Left forelimb (tissue), 1 donor: ENCODE results near the gene SIAH1.
"Not testable (repeated sequence)": the region's sequence is repeated elsewhere in the genome, so short reads cannot be mapped to it uniquely, and the experiment has no call there.

Source experiments
- DNase-seq: peaks from one replicate; pipeline ENCODE4 v3.0.0-alpha.2; 2018; ENCODE audit warnings: low spot score

The SIAH1 gene

DNA sequence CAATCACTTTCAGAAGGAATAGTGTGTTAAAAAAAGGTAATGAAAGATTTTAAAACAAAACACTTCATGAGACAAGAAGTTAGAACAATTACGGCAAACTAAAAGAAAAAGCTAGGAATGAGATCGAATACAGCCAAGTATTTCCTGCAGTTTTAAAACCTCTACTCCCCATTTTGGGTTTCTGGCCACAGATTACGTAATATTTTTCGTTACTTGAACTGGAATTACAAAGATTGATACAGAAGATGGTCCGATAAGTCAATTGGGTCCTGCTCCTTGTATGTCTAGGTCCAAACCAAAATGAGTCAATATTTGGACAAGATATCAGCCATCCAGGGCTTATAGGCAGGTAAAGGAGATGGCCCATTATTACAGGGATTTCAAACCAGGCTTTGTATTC, 52.2 kb downstream of the SIAH1 start:
- DNase-seq: no peak

DNA sequence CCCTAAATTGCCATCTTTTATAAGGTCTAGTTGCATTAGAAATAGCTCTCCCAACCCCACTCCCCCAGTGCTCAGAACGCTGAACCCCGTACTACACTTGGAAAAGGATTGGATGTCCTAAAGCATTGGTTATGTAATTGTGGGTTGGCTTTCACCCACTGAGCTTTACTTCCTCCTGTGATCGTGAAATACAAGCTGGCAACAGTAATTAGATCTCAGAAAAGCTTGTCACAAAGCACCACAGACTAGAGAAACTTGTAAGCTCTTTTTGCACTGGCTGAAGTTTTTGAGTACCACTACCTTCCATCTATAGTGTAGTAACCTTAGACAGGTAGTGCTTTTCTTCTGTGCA, 54.4 kb downstream of the SIAH1 start:
- no peak for DNase-seq

DNA sequence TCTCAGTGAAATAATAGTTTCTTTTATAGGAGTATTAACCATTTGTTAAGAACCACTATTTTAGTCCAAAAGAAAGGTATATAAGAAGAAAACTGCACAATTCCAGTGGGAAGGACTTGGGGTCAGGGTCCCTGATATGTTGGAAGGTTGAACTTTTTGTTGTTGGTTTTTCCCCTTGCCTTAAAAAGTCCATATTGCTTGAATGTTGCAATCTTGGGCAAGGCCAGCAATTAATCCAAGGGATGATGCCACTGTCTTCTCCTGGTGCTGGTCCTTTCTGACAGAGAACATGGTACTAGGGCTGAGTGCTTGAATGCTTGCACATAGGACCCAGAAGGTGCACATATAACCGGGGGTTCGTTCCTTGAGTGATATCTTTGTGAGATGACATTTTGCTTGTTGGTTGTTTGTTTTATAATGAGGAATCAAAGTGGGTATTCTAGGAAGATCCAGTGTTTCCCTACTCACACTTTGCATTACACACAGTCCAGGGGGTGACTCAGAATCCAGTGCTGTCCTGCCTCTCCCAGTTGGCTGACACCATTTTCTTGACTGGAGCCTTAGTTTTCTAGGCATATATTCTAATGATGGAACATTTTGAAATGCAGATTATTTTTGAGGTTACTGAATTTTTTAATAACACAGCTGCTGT, 54.9 kb downstream of the SIAH1 start:
- DNase-seq: no peak

DNA sequence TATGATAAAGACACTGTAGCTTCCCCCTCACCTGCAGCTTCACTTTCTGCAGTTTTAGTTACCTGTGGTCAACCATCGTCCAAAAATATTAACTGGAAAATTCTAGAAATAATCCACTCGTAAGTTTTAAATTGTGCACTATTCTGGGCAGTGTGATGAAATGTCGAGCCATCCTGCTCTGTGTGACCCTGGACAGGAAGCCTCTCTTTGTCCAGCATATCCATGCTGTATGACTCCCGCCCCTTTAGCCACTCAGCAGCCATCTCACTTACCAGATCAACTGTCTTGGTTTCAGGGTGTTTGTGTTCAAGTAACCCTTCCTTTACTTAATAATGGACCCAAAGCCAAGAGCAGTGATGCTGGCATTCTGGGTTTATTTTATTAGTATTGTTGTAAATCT, 56.1 kb downstream of the SIAH1 start:
- no peak for DNase-seq

DNA sequence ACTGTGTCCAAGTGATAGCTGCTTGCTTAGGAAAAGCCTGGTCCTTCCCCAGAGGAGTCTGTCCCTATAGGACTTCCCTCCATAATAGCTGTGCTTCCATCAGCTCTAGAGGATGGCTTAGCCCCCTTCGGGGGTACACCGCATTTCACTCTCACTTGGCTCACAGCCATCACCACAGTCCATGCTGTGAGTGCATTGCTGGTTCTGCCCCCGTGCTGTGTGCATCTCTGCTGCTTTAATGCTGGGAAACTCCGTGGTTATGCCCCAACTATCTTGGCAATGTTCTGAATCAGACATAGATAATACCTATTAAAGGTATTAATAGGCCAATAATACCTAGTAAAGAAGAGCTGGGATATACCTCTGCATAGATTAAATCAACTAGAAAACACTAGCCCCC, 58.3 kb downstream of the SIAH1 start:
- DNase-seq: no peak

DNA sequence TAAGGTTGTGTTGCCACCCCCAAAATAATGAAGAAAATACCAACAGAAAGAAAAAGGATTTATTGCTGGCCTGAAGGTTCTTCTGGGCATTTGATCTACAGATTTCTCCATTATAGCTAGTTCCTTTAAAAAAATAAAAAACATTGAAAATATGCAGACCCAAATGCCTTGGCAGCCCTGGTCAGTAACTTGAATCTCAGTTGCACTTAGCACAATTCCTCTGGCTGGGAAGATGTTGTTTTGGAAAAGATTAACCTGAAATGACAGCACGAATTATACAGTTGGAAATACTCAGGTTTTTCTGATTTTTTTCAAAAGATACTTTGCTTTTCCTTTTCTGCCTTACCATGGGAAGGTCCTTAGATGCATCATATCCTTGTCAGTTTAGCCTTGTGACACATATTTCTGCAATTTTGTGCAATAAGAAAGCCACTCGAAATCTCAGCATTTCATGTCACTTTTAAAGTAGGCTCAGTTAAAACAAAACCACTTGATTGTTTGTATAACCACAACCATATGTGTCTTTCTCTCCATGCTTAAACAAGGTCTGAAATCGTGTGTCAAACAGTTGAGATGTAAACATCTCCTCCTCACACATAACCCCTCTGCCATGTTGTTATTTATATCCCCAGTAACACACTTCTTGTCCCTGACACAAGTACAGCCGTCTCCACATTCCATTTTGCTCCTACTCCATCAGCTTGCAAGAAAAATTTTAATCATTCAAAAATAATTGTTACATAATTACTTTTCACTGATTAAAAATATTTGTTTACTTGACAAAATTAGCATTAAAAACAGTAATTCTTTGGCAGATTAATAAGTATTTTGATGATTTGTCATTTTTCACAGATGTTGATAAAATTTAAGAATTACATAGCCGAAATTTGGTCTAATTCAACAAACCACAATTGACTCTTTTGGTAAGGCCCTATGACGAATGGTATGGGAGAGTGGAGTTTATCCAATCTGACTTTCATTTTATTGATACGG, 61.1 kb downstream of the SIAH1 start:
- no peak for DNase-seq

DNA sequence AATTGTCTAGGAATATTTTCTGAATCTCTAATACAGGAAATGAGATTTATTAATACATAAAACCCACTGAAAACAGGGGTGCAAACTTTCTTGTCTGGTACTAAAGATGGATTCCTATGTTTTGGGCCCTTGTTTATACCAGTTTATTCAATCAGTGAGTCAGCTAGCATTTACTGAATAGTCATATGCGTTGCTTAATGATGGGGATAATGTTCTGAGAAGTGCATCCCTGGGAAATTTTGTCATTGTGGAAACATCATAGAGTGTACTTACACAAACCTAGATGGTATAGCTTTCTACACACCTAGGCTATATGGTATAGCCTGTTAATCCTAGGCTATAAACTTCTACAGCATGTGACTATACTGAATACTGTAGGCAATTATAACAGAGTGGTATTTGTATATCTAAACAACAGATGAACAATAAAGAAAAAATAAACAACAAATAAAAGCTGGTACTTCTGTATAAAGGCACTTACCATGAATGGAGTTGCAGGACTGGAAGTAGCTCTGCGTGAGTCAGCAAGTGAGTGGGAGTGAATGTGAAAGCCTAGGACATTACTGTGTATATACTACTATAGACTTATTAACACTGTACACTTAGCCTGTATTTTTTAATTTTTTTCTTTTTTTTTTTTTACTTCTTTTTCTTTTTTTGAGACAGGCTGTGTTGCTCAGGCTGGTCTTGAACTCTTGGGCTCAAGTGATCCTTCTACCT, 63.7 kb downstream of the SIAH1 start:
- no peak for DNase-seq

DNA sequence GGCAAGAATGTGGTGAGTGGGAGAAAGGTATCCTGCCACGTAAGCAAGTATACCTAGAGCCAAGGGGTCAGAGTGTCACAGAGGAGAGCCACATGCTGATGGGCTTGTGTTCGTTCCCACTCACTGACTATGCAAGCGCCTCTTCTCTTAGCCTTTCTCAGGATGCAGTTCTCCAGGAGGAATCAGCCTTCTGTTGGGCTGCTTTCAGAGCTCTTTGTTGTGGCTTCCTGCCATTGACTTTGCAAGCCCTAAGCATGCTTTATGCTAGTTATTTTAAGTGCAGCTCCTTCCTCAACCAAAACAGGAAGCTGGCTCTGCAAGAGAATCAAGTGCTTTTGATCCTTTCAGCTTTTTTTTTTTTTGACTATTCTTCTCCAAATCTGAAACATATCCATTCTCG, 66.6 kb downstream of the SIAH1 start:
- no peak for DNase-seq

DNA sequence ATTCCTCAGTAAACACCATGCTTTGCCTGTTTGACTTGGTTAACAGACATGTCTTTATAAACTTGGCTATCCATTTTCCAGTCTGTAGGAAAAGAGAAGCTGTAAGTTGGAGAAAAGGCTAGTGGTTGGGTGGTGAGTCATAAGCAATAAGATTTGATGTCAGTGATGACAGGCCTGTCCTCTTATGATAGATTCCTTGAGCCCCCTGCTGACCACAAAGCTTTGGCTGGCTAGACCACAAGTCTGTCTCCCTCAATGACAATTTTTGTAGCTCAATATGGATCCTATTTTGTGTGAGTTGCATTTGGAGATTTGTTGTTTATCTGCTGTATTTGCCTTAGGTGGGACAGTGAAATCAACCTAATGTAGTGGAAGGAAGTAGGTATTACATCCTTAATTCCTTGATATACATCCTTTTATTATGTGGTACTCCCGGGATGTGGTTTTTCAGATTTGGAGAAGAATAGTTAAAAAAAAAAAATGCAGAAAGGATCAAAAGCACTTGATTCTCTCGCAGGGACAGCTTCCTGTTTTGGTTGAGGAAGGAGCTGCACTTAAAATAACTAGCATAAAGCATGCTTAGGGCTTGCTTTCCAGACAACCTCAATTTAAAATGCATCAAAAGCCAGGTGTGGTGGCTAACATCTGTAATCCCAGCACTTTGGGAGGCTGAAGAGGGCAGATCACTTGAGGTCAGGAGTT, 67.4 kb downstream of the SIAH1 start:
- no peak for DNase-seq

DNA sequence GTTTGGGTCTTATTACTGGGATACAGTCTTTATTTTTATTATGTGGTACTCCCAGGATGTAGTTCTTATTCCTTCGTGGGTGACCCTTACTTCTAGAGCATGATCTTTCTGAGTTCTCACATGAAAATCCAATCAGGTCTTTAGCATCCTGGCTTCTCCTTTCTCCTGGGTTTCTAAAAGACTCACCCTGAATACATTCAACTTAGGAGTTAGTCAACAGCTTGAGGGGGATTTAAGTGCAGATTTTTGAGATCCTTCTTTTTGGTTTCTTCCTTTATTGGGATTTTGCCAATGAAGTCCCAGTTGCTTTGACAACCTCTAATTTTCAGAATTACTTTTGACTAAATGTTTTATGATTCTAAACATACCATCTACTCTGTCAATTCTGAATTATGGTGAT, 68.2 kb downstream of the SIAH1 start:
- no peak for DNase-seq

DNA sequence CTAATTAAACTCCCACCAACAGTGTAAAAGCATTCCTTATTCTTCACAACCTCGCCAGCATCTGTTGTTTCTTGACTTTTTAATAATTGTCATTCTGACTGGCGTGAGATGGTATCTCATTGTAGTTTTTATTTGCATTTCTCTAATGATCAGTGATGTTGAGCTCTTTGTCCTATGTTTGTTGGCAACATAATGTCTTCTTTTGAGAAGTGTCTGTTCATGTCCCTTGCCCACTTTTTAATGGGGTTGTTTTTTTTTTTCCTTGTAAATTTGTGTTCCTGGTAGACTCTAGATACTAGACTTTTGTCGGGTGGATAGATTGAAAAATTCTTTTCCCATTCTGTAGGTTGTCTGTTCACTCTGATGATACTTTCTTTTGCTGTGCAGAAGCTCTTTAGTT, 71.3 kb downstream of the SIAH1 start:
- not testable (repeated sequence) for DNase-seq

DNA sequence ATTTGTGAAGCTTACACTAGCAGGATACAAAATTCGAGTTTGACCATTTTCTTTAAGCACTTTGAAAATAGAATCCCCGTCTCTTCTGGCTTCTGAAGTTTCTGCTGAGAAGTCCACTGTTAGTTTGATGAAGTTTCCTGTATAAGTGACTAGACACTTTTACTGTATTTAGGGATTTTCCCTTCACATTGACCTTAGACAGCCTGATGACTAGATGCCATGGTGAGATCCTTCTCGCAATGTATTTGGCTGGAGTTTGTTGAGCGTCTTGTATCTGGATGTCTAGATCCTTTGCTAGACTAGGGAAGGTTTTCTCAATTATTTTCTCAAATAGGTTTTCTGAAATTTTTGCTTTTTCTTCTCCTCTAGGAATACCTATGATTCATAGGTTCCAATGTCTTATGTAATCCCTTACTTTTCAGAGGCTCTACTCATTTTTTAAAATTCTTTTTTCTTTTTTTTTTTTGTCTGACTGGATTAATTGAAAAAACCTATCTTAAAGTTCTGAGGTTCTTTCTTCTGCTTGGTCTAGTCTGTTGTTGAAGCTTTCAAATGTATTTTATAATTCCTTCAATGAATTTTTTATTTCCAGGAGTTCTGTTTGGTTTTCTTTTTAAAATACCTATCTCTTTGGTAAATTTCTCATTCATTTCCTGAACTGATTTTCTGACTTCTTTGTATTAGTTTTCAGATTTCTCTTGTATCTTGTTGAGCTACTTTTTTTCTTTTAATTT, 74.1 kb downstream of the SIAH1 start:
- DNase-seq: no peak
